ENCODE results near the gene LRCH2.
"Not testable (repeated sequence)": the region's sequence is repeated elsewhere in the genome, so short reads cannot be mapped to it uniquely, and the experiment has no call there.

Gene LRCH2, protein sequence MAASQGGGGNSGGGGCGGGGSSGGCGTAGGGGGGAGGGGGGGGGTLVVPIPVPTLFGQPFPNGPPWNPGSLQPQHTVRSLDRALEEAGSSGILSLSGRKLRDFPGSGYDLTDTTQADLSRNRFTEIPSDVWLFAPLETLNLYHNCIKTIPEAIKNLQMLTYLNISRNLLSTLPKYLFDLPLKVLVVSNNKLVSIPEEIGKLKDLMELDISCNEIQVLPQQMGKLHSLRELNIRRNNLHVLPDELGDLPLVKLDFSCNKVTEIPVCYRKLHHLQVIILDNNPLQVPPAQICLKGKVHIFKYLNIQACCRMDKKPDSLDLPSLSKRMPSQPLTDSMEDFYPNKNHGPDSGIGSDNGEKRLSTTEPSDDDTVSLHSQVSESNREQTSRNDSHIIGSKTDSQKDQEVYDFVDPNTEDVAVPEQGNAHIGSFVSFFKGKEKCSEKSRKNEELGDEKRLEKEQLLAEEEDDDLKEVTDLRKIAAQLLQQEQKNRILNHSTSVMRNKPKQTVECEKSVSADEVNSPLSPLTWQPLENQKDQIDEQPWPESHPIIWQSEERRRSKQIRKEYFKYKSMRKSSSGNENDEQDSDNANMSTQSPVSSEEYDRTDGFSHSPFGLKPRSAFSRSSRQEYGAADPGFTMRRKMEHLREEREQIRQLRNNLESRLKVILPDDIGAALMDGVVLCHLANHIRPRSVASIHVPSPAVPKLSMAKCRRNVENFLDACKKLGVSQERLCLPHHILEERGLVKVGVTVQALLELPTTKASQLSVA

GRCh38 chrX:115233497-115234455, at the start of gene LRCH2:
TSS of gene LRCH2 (minus strand) at chrX:115234096. CDS start at chrX:115234041, 55 bp downstream.
- DNase-seq = peak; percentile 58

DNA sequence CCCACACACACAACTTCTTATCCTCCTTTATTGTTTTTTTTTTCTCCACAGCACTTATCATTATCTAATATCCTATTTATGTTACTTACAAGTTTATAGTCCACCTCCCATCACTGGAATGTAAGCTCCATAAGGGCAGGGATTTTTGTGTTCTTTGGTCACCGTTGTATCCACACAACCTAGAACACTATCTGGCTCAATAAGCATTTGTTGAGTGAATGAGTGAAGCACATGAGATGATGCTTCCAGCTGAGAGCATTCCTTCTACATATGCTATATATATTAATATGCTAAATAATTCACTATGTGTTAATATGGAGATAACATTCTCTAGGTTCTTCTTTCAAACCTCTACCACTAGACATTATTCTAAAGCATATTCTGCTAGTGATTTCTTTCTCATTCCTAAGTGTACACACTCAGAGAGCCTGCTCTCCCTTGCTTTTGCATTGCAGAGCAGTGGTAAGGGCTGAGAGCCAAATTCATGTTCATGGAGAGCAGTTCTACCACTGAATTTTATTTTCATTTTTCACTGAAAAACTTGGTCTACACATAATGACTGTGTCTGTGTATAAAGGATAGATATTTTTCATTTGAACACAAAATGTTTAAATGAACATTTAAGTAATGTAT, 35.3 kb upstream of the LRCH2 start:
- no peak for DNase-seq

DNA sequence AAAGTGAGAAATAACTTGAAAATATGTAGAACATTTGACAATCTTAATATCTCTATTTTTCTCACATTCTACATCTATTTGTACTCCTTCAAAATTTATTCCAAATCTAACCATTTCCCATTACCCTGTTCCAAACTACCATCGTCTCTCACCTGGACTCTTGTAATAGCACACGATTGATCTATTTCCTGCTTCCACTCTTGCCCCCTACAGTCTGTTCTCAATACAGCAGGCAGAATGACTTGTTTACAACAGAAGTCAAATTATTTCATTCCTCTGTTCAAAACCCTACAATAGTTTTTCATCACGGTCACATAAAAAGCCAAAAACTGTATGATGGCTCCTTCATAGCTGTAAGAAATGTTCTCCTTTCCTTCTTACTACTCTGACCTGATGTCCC, 34.5 kb upstream of the LRCH2 start:
- no peak for DNase-seq

DNA sequence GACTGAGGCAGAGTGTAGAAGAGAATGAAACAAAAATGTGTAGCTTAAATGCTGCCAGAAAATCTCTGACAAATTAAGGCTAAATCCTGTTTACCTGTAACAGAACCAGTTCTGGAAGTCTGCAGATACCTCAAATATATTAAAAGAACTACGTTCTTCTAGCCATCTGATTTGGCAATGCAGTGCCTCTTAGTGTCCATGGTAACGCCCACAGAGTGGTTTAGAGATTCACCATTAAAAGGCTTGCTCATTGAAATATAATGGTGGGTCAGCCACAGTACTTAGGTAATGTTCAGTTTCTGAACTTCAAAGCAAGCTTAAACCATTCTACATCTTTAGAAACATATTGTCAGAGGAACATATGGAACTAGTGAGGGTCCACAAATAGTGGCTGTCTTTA, 32.4 kb upstream of the LRCH2 start:
- DNase-seq = no peak

- no peak for DNase-seq
Measured at GRCh38 chrX:115264009-115264408, 30.1 kb upstream of the LRCH2 start.

- DNase-seq = no peak
Measured at GRCh38 chrX:115261148-115261547, 27.3 kb upstream of the LRCH2 start.

DNA sequence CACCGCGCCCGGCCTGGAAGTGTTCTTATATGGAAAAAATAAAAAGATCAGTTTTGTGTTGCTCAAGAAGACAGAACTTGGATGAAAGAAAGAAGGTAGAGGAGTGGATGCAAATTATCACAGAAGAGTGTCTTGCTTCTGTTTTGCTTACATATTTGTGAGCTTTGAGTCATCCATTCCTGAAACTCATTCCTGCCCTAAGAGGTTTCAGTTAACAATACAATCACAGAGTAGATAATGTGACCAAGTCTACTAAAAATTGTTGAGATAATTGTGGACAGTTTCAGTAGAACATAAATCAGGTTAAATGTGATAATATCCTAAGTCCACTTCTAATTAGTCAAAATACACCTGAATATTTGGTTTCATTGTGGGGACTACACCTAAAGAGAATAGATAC, 26.4 kb upstream of the LRCH2 start:
- DNase-seq = no peak

DNA sequence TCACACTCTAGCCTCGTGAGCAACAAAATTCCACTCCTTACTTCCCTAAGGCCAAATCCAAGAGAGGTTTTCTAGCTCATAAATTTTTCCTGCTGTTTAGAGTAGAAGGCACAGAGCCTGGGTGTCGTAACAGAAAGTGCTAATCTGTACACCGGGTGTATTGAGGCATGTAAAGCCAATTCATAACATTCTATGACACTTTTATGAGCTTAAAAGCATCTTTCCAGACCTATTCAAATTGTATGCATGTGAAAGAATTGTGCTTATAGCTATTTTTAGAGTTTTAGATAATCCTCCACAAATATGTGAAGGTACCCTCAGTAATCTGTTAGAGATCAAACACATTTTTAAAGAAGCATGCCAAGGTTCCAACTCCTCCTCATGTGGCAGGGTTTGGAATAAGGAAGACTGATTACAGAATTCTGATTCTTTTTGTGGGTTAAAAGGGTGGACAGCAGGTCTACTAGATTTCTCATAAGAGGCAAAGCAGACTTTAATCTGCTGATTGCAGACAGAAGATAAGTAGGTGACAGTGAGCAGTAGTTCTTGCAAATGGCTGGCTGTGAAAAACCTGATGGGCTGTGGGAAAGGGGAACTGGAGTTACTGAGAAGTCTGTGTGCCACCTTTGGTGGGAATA, 25.5 kb upstream of the LRCH2 start:
- no peak for DNase-seq

DNA sequence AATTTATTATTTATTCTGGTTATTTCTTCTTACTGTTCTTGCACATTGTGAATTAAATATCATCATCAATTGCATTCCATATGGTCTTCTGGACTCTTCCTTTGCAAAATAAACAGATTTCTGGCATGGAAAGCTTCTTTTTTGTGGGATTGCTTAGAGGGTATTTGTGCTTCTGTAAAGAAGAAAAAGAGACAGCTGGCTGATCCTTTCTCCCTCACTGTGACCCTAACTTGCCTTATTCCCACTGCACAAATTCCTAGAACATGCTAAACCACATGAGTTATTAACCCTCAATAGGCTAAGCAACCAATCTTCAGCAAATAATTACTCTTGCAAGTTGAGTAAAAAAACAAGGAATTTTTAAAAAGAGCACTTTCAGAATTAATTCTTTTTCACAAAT, 23.8 kb upstream of the LRCH2 start:
- no peak for DNase-seq

GRCh38 chrX:115255003-115255402, 21.1 kb upstream of the LRCH2 start:
- no peak for DNase-seq

DNA sequence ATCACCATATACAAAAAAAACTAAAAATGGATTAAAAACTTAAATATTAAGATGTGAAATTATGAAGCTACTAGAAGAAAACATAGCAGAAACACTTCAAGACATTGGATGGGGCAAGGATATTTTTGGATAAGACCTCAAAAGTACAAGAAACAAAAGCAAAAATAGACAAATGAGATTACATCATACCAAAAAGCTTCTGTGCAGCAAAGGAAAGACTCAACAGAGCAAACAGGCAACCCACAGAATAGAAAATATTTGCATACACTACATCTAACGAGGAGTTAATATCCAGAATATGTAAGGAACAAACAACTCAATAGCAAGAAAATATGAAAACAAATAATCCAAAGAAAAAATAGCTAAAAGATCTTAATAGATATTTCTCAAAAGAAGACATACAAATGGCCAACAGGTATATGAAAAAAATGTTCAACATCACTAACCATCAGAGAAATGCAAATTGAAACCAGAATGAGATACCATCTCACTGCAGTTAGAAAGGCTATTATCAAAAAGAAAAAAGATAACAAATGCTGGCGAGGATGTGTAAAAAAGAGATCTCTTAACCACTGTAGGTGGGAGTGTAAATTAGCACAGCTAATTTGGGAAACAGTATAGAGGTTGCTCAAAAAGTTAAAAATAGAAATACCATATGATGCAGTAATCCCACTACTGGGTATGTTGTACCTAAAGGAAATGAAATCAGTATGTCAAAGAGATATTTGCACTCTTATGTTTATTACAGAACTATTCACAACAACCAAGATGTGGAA, 17.8 kb upstream of the LRCH2 start:
- no peak for DNase-seq

GRCh38 chrX:115237056-115237455, 3.2 kb upstream of the LRCH2 start:
- DNase-seq = no peak

- DNase-seq = no peak
Measured at GRCh38 chrX:115236560-115236959, 2.7 kb upstream of the LRCH2 start.

GRCh38 chrX:115234461-115234860, 565 bp upstream of the LRCH2 start:
- no peak for DNase-seq

DNA sequence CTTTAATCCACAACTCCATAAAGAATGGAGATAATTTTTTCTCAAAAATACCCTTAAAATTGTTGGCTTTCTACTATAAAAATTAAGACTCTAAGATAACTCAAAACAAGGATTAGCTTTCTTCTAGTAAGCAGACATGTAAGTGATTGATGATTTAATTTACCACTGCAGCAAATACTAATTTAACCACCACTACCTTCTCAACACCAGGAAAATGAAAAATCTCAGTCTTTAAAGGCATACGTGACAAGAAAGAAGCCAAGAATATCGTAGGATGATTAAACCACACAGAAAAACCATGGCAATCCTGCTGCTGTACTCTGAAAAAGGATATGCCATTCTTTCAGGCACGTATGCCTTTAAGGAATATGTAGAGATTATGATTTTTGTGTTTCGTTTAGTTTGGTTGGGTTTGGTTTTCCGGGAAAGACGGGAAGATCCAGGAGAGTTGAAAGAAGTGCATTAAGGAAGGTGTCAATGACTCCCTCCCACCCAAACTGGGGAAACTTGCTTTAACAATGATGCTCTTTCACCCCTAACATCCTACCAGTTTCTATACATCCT, 881 bp downstream of the LRCH2 start:
- no peak for DNase-seq

DNA sequence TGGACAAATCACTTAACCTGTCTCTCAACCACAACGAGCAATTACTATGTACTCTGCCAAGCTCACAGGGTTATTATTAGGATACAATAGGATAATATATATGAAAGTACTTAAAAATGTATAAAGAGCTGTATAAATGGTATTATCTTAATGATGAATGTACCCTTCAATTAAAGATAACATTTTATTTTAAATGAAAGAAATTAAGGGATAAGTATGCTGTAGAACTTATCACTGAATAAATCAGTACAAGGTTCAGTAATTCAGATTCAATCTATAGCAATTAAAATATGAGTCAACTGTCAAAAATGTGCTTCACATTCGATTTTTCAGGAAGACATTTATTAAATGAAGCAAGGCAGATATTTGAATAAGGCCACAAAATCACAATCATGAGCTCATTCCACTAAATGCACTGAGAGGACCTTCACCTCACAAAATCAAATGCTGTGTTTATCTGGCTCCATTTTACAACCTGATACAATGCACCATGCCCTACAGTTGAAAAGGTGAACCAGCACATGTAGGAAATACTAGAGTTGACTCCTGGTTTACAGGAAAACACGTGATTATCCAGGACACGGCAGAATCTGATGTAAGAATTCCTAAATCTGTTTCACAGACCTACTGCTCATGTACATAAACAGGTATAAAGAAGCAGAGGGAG, 4.4 kb downstream of the LRCH2 start:
- DNase-seq = no peak

- no peak for DNase-seq
Measured at GRCh38 chrX:115226929-115227328, 7.0 kb downstream of the LRCH2 start.

GRCh38 chrX:115217346-115217745, 16.6 kb downstream of the LRCH2 start:
- not testable (repeated sequence) for DNase-seq

- DNase-seq = no peak
Measured at GRCh38 chrX:115214605-115215004, 19.3 kb downstream of the LRCH2 start.

DNA sequence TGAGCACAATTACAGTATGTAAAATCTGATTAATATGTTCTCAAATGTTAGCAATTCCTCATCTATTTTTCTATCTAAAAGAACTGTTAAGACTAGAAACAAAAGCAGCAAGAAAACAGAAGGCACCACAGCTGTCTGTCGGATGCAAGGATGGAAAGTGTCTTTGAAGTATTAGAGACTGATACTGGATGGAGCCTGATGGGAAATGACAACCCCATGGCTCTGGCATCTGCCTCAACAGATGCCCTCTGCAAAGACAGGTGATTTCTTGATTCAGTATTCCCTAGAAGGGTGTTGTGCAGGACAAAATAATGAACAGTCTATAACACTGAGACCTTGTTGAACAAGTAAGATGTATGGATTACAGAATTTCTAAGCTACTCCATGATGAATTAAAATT, 19.7 kb downstream of the LRCH2 start:
- DNase-seq = peak; percentile 7

Measured in retina (tissue), 1 donor.